ENCODE results near the gene RERE.

The RERE gene

DNA sequence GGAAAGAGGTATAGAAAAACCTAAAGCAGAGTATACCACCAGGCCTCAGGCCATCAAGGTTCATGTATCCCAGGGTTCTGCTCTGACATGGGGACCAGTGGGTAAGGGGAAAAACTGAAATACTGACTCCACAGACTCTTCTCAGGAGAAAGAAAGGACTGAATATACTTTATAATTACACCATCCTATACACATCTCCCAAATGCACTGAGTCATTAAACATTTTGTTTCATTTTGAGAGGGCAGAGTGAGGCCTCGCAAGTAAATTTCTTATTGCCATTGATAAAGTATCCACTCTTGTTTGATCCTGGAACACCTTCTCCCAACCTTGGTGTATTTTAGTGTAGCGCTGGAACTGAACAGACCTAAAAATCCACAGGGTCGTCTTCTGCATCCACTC lies 251.6 kb downstream of the RERE start:
- DNase-seq: no peak

- no peak for DNase-seq
Measured at GRCh38 chr1:8563944-8564537, 253.4 kb downstream of the RERE start.

GRCh38 chr1:8562881-8563865 lies 254.3 kb downstream of the RERE start:
- DNase-seq: no peak

GRCh38 chr1:8562222-8562621 lies 255.2 kb downstream of the RERE start:
- DNase-seq: no peak

GRCh38 chr1:8560611-8561544 lies 256.6 kb downstream of the RERE start:
- DNase-seq: peak in 1 of 2 experiments; percentile 13

DNA sequence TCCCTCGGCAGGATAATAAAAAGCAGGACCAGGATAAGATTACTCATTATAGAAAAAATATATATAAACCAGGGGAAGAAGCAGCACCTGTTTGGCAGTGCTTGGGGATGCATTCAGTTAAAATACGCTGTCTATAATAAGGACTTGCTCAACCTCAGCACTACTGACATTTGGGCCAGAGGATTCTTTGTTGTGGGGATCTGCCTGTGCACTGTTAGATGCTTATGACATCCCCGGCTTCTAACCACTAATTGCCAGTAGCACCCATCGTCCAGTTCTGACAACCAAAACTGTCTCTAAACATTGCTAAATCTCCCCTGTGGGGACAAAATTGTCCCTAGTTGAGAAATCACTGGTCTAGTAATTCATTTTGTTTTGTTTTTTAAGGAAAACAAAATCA lies 257.4 kb downstream of the RERE start:
- no peak for DNase-seq

DNA sequence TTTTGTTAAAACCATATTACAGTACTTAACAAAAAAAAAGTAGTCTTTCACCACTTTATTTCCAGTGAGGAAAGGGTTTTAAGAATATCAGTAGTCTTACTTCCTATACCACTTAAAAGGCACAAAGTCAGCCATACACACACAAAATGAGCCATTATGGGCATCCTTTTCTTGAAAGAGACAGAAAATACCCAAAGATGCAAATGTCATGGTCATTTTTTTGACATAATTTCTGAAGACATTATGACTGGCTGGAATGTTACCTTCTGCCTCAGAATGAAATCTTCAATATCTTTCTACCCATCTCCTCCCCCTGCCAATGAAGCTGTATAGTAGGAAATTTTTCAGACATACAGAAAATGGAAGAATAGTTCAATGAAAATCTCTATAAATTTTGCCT lies 261.9 kb downstream of the RERE start:
- no peak for DNase-seq

DNA sequence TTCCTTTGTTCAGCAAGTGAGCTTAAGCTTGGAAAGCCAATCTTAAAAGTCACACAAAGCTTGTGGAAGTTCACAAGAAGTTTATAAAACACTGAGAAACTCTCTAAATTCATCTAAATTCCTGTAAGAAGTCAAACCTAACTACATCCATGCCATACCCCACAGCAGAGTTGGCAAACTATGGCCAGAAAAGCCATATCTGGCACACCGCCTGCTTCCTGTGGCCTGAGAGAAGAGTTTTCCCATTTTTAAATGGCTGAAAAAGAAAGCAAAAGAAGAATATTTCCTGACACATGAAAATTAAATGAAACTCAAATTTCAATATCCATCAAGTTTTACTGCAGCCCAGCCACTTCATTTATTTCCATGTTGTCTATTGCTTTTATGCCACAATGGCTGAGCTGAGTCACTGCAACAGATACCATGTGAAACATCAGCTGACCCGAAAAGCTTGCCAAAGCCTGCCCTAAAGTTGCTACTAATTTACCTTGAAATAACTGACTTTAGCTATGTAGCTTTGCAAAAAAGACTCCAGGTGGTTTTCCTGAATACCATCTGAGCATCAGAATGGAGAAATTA lies 262.4 kb downstream of the RERE start:
- no peak for DNase-seq

GRCh38 chr1:8552820-8553397 lies 264.5 kb downstream of the RERE start:
- no peak for DNase-seq

GRCh38 chr1:8551613-8552489 lies 265.6 kb downstream of the RERE start:
- no peak for DNase-seq

GRCh38 chr1:8551057-8551456 lies 266.4 kb downstream of the RERE start:
- no peak for DNase-seq

DNA sequence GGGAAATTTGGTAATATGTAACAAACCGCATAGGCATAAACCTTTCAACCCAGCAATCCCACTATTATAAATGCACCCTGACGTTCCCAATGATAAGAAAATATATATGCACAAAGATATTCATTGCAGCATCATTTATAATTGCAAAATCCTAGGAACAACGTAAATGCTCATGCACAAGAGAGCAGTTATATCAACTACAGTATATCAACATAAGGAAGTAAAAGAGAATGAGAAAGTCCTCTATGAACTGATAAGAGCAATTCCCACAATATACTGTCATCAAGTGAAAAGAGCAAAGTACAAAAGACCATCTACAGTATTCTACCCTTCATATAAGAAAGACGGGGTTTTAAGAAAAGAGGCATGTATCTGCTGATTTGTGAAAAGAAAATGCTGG lies 269.6 kb downstream of the RERE start:
- no peak for DNase-seq

DNA sequence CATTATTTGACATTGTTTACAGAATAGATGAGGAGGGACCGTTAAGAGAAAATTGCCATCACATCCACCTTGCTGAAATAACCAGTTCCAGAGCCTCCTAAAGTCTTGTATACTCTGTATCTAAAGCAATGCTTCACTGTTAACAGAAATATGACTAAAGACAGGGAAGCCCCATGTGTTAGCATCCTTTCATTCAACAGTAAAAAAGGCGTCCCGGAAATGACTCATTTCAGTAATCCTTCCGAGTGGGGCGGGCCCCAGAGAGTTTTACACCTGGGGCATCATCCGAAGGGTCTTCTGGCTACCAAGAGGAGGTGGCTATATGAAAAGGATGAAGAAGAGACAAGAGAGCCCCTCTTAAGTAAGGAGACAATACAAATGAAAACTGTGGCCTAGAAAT lies 272.4 kb downstream of the RERE start:
- DNase-seq: no peak

GRCh38 chr1:8544644-8545043 lies 272.8 kb downstream of the RERE start:
- no peak for DNase-seq

GRCh38 chr1:8543965-8544364 lies 273.5 kb downstream of the RERE start:
- DNase-seq: no peak

DNA sequence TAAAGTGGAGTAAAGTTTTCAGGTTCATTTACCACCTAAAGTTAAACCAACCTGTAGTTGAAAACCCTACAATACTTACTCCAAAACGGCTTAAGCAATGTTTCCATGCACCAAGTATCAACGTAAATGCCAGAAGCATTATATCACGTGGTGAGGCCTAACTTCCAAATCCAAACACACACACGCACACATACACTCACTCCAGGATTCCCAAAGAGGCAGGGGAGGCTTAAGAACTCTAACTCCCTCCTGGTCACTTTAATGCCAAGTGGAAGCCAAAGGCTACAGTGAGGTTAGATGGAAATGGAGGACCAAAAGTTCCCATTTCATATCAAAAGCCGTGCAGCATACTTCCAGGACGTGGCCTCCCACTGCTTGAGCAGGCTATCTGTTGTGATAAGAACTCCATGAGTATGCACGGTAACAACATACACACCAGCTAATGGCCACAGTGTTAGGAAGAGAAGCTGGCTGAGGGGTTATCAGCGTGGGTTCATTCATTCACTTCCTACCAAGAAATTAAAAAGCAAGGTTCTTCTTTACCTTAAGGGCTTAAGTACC lies 275.4 kb downstream of the RERE start:
- DNase-seq: no peak

DNA sequence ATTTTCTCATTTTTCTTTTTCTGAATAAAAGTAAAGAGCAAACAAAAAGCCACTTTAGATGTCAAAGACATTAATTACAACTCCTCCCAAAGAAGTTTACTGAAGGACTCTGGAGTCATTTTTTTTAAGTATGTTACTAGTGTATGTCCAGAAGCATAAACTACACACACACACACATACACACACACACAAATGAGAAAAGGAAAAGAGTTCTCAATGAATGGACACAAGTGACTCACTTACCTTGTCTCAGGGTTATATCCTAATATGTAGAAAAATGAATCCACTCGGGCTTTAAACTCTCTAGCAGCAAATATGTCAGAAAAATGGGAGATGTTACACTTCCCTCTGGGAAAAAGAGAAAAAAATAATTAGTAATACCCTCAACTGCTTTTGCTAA lies 276.5 kb downstream of the RERE start:
- DNase-seq: no peak

GRCh38 chr1:8540261-8540941 lies 277.0 kb downstream of the RERE start:
- no peak for DNase-seq

- DNase-seq: no peak
Measured at GRCh38 chr1:8539683-8540082, 277.8 kb downstream of the RERE start.

DNA sequence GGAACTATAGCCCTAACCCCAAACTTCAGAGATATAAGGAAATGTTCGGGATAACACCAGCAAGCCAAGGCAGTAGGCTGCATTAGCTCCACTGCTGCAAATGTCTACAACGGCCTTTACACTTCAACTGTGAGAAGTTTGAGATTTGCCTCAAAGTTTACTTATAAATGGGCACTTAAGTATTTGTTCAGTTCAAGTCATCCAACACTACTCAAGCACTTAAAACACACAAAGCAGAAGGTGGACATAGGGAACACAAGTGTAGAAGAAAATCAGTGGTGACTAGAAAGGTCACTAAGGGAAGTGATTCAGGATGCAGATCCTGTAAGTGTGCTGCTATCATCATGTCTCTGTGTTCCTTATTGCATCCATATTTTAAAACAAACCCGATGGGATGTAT lies 278.9 kb downstream of the RERE start:
- no peak for DNase-seq

DNA sequence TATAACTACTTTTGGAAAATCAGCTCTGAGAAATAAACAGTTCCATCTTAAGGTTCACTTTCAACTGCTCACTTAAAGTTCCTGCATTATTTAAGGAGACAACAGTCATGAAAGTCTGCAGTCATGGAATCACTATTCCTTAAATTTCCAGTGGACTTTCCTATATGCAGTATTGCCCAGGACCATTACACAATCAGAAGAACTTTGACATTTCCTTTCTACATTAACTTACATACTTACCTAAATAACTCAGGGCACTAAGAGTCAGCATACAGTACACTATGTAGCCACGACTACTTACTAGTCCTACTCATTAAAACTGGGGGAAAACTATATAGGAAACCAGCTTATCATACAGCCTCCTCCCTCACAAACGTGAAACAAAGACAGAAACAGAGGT lies 279.4 kb downstream of the RERE start:
- DNase-seq: no peak

All from activated CD4-positive, alpha-beta T cell treated with anti-CD3 and anti-CD28 coated beads, Interleukin-2, amount 50 U/mL, for 4 hours (primary cell).